GM21526 (cell line): Measurements from ENCODE around the gene NKAPL.
A peak's percentile ranks its signal among the peaks of the same experiment; 100 is the strongest.
"Not testable (repeated sequence)": the region's sequence is repeated elsewhere in the genome, so short reads cannot be mapped to it uniquely, and the experiment has no call there.

Experiments
- ATAC-seq: cut with Tn5 transposase; IDR thresholded peaks from one replicate; pipeline ENCODE4 v1.9.1; 2021; ENCODE audit warnings: moderate library complexity; ENCODE audit not compliant: unreplicated experiment, low FRiP score

The NKAPL gene

GRCh38 chr6:28295326-28295725 is 36.2 kb downstream of the NKAPL start:
- ATAC-seq = no peak

GRCh38 chr6:28296520-28297060 is 37.5 kb downstream of the NKAPL start:
- ATAC-seq = no peak

- peak; percentile 72 for ATAC-seq
Observed at GRCh38 chr6:28303570-28303969, 44.5 kb downstream of the NKAPL start.

GRCh38 chr6:28306363-28306762 is 47.3 kb downstream of the NKAPL start:
- ATAC-seq = not testable (repeated sequence)
